ENCODE results near the gene WASF3. TPM values are rescaled to one million over a fixed set of nuclear protein-coding genes. Genes with fewer than 3 reads are reported as not detected.

The WASF3 gene
- total RNA-seq, 1 donor from 2014 or later = 13.0 TPM

GRCh38 chr13:26560456-26560855, 3.0 kb downstream of the WASF3 start:
- H3K36me3 Mint-ChIP-seq (ENCODE audit: low read depth, unreplicated experiment) = peaks cover 4% of the 10 kb centered on the region
- no peaks in the 10 kb centered on the region for H3K9me3 Mint-ChIP-seq (ENCODE audit: unreplicated experiment)
- H3K4me3 Mint-ChIP-seq (ENCODE audit: unreplicated experiment) = no peak overlapping the region
- peaks cover 10% of the 10 kb centered on the region for H3K4me1 Mint-ChIP-seq (ENCODE audit: unreplicated experiment)
- no peak for TF ChIP-seq CTCF (IDR thresholded peaks at IDR 0.05; ENCODE audit: unreplicated experiment)
- H3K27ac Mint-ChIP-seq (ENCODE audit: unreplicated experiment) = no peak overlapping the region
- no peak for DNase-seq (ENCODE audit: low spot score)
- H3K27me3 Mint-ChIP-seq (ENCODE audit: unreplicated experiment) = peaks cover 6% of the 10 kb centered on the region

DNA sequence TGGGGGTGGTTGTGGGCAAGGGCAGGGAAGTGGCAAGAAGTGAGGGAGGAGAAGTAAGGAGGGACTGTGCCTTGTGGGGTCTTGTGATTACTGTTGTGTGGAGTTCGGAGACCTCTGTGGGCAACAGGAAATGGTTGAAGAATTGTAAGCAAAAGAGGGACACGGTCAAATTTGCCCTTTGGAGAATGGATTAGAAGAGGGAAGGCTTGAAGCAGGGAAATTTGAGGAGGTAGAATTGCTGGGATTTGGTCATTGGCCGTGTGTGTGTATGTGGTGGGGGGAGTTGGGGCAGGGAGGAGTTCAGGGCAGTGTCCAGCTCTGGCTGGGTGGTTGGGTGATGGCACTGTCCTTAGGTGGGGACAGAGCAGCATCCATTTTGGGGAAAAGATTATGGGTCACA, 3.6 kb downstream of the WASF3 start:
- Mint-ChIP-seq H3K36me3 (ENCODE audit: low read depth, unreplicated experiment) (peaks cover 4% of the 10 kb centered on the region), H3K9me3 (ENCODE audit: unreplicated experiment) (no peaks in the 10 kb centered on the region), H3K4me3 (ENCODE audit: unreplicated experiment) (no peak overlapping the region), H3K4me1 (ENCODE audit: unreplicated experiment) (peaks cover 10% of the 10 kb centered on the region), H3K27me3 (ENCODE audit: unreplicated experiment) (peaks cover 6% of the 10 kb centered on the region), H3K27ac (ENCODE audit: unreplicated experiment) (no peak overlapping the region)
- DNase-seq (ENCODE audit: low spot score) = no peak
- no peak for TF ChIP-seq CTCF (IDR thresholded peaks at IDR 0.05; ENCODE audit: unreplicated experiment)

GRCh38 chr13:26561651-26562511, 4.4 kb downstream of the WASF3 start:
- Mint-ChIP-seq H3K27me3 (ENCODE audit: unreplicated experiment) (peaks cover 5% of the 10 kb centered on the region), H3K36me3 (ENCODE audit: low read depth, unreplicated experiment) (peaks cover 3% of the 10 kb centered on the region), H3K9me3 (ENCODE audit: unreplicated experiment) (no peaks in the 10 kb centered on the region), H3K27ac (ENCODE audit: unreplicated experiment) (no peak overlapping the region), H3K4me3 (ENCODE audit: unreplicated experiment) (no peak overlapping the region), H3K4me1 (ENCODE audit: unreplicated experiment) (peaks cover 8% of the 10 kb centered on the region)
- TF ChIP-seq CTCF (IDR thresholded peaks at IDR 0.05; ENCODE audit: unreplicated experiment) = no peak
- DNase-seq (ENCODE audit: low spot score) = no peak

DNA sequence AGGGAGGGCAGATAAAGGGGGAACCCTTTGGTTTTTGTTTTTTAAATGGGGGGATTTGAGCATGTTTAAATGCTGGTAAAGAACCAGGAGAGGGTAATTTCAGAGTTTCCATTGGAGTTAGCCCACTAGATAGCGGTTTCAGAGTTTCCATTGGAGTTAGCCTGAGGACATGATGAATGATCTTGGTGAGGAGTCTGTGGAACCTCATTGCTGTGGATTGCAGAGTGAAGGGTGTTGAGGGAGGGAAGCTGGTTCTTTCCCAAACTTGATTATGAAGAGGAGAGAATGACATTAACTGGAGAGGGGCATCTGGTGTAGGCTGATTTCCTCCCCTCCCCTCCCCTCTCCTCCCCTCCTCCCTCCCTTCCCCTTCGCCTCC, 5.0 kb downstream of the WASF3 start:
- Mint-ChIP-seq H3K4me3 (ENCODE audit: unreplicated experiment) (no peak overlapping the region), H3K27me3 (ENCODE audit: unreplicated experiment) (peaks cover 4% of the 10 kb centered on the region), H3K36me3 (ENCODE audit: low read depth, unreplicated experiment) (no peaks in the 10 kb centered on the region), H3K27ac (ENCODE audit: unreplicated experiment) (no peak overlapping the region), H3K9me3 (ENCODE audit: unreplicated experiment) (no peaks in the 10 kb centered on the region), H3K4me1 (ENCODE audit: unreplicated experiment) (peaks cover 6% of the 10 kb centered on the region)
- no peak for DNase-seq (ENCODE audit: low spot score)
- no peak for TF ChIP-seq CTCF (IDR thresholded peaks at IDR 0.05; ENCODE audit: unreplicated experiment)

- H3K27ac Mint-ChIP-seq (ENCODE audit: unreplicated experiment) = no peak overlapping the region
- H3K9me3 Mint-ChIP-seq (ENCODE audit: unreplicated experiment) = no peaks in the 10 kb centered on the region
- no peak for DNase-seq (ENCODE audit: low spot score)
- H3K36me3 Mint-ChIP-seq (ENCODE audit: low read depth, unreplicated experiment) = no peaks in the 10 kb centered on the region
- peaks cover 3% of the 10 kb centered on the region for H3K4me1 Mint-ChIP-seq (ENCODE audit: unreplicated experiment)
- H3K4me3 Mint-ChIP-seq (ENCODE audit: unreplicated experiment) = no peak overlapping the region
- H3K27me3 Mint-ChIP-seq (ENCODE audit: unreplicated experiment) = peaks cover 4% of the 10 kb centered on the region
- no peak for TF ChIP-seq CTCF (IDR thresholded peaks at IDR 0.05; ENCODE audit: unreplicated experiment)
Measured at GRCh38 chr13:26563713-26564112, 6.2 kb downstream of the WASF3 start.
